AG10803 (cell line): ENCODE results near the gene SPRYD3.

ENCODE experiments used
- DNase-seq: peaks from one replicate; pipeline ENCODE4 v3.0.0; 2010; ENCODE audit warnings: low read depth
- H3K4me3 ChIP-seq: 2 replicates; pipeline ENCODE4 v1.5.1; 2011; ENCODE audit warnings: mild to moderate bottlenecking, low read length, control low read depth
- TF ChIP-seq, protein P1 (sequence below): conservative IDR thresholded peaks from 2 replicates; pipeline ENCODE4 v1.5.1; 2011; ENCODE audit warnings: mild to moderate bottlenecking, low read length, control low read depth, inconsistent platforms

SPRYD3 gene

GRCh38 chr12:53101266-53101665, 22.1 kb upstream of the SPRYD3 start:
- DNase-seq, result no peak
- H3K4me3 ChIP-seq, result no peak overlapping the region
- TF ChIP-seq, protein P1, sequence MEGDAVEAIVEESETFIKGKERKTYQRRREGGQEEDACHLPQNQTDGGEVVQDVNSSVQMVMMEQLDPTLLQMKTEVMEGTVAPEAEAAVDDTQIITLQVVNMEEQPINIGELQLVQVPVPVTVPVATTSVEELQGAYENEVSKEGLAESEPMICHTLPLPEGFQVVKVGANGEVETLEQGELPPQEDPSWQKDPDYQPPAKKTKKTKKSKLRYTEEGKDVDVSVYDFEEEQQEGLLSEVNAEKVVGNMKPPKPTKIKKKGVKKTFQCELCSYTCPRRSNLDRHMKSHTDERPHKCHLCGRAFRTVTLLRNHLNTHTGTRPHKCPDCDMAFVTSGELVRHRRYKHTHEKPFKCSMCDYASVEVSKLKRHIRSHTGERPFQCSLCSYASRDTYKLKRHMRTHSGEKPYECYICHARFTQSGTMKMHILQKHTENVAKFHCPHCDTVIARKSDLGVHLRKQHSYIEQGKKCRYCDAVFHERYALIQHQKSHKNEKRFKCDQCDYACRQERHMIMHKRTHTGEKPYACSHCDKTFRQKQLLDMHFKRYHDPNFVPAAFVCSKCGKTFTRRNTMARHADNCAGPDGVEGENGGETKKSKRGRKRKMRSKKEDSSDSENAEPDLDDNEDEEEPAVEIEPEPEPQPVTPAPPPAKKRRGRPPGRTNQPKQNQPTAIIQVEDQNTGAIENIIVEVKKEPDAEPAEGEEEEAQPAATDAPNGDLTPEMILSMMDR, result no peak

GRCh38 chr12:53100466-53101151, 21.4 kb upstream of the SPRYD3 start:
- TF ChIP-seq, protein P1, result no peak
- no peak for DNase-seq
- H3K4me3 ChIP-seq, result no peak overlapping the region

- TF ChIP-seq, protein P1, result peak; percentile 98
- H3K4me3 ChIP-seq, result peak overlapping the region; percentile 64
- DNase-seq, result peak; percentile 98
These were observed 20.1 kb upstream of the SPRYD3 start for GRCh38 chr12:53099071-53099882.

DNA sequence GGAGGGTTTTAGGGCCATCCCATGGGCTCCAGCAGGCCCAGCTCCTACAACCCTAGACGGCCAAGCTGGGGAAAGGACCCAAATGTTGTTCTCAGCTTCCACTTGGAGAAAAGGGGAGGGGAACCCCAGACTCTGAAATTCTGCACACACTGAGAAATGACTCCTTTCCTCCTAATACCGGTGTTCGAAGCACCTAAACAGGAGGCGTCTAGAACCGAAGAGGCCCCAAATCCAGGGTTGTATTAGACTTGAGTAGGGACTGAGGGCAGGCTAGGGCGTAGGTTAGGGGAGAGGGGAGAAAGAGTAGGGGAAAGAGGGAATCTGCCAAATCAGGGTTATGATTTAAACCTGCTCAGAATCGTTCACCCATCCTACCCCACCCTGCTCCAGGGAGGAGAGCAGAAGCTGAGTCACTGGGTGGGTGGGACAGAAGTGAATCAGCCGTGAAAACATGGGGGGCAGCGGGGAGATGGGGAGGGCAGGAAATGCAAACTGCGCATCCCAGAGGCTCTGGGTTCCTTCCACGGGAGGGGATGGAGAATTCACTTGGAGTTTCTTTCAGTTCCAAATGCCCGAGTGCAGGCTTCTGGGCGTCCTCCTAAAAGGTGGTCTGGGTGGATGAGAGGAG, 19.3 kb upstream of the SPRYD3 start:
- TF ChIP-seq, protein P1, result no peak
- DNase-seq, result peak; percentile 72
- H3K4me3 ChIP-seq, result peak overlapping the region; percentile 64

DNA sequence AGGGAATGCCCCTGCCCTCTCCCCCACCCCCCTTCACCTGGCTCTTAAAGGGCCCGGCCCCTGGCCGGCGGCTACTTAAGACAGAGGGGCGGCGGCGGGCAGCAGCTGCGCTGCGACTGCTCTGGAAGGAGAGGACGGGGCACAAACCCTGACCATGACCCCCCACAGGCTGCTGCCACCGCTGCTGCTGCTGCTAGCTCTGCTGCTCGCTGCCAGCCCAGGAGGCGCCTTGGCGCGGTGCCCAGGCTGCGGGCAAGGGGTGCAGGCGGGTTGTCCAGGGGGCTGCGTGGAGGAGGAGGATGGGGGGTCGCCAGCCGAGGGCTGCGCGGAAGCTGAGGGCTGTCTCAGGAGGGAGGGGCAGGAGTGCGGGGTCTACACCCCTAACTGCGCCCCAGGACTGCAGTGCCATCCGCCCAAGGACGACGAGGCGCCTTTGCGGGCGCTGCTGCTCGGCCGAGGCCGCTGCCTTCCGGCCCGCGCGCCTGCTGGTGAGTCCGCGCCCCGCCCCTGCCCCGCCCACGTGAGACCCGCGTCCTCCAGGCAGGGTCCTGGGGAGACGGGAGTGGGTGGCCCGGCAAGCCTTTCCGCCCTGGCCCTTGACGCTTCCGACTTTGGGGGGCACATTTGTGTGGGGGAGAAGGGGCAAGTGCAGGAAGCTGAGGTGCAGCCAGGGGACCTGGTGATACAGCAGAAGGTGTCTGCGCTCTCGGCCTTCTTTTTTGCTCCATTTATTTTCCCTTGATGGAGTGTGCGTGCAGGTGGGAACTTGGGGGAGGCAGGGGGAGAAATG, 18.6 kb upstream of the SPRYD3 start, which contains the start of gene IGFBP6:
TSS of gene IGFBP6 (plus strand) at position 104 of the 790 bp plus-strand sequence. CDS start at position 155, 51 bp downstream.
- TF ChIP-seq, protein P1, result no peak
- H3K4me3 ChIP-seq, result peak within 1 kb of the TSS; percentile 64
- peak; percentile 39 for DNase-seq

DNA sequence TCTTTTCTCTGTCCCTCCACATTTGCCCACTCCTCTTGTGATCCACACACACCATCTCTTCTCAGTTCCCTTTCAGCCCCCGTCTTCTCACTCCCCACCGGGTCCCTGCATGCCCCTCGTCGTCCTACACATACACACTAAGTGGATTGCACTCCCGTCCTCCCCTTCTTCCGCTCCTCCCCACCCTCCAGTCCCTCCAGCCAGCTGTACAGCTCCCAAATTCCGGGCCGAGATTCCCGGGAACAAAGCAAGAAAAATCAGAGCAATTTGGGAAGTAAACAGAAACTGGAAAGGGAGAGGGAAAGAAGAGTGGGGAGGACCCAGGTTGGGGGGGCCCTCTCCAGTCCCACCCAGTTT, 18.0 kb upstream of the SPRYD3 start:
- peak; percentile 40 for DNase-seq
- TF ChIP-seq, protein P1, result no peak
- H3K4me3 ChIP-seq, result peak overlapping the region; percentile 64
